B cell (primary cell): Measurements from ENCODE around the gene NPR3.

Source experiments
- CTCF ChIP-seq: fragments of 200-600 bp; IDR thresholded peaks from one replicate; pipeline ENCODE4 v1.8.0; 2022; ENCODE audit warnings: antibody characterized with exemption, mild to moderate bottlenecking
- EZH2 ChIP-seq: IDR thresholded peaks from 2 replicates; pipeline ENCODE4 v1.6.1; 2012; ENCODE audit warnings: borderline replicate concordance, low read depth, mild to moderate bottlenecking, moderate library complexity, low read length; ENCODE audit not compliant: insufficient read depth, poor library complexity, severe bottlenecking

- TF ChIP-seq EZH2 (no peak), CTCF (no peak)
Measured at GRCh38 chr5:32790411-32790951, 79.4 kb downstream of the NPR3 start.
